Activated naive CD8-positive, alpha-beta T cell (primary cell): Measurements from ENCODE around the gene PASD1.
"Not testable (repeated sequence)": the region's sequence is repeated elsewhere in the genome, so short reads cannot be mapped to it uniquely, and the experiment has no call there.

Source experiments
- H3K27ac Mint-ChIP-seq: one replicate; pipeline ENCODE4 v1.8.0; 2021; ENCODE audit warnings: mixed read lengths
- H3K27me3 Mint-ChIP-seq: one replicate; pipeline ENCODE4 v1.8.0; 2021; ENCODE audit warnings: mixed read lengths
- H3K36me3 Mint-ChIP-seq: one replicate; pipeline ENCODE4 v1.8.0; 2021; ENCODE audit warnings: mixed read lengths
- H3K4me1 Mint-ChIP-seq: one replicate; pipeline ENCODE4 v1.8.0; 2021; ENCODE audit warnings: low read depth, mixed read lengths
- H3K4me3 Mint-ChIP-seq: one replicate; pipeline ENCODE4 v1.8.0; 2021; ENCODE audit warnings: mild to moderate bottlenecking, mixed read lengths
- H3K9me3 Mint-ChIP-seq: one replicate; pipeline ENCODE4 v1.8.0; 2021; ENCODE audit warnings: low read depth, mixed read lengths

PASD1 gene, protein sequence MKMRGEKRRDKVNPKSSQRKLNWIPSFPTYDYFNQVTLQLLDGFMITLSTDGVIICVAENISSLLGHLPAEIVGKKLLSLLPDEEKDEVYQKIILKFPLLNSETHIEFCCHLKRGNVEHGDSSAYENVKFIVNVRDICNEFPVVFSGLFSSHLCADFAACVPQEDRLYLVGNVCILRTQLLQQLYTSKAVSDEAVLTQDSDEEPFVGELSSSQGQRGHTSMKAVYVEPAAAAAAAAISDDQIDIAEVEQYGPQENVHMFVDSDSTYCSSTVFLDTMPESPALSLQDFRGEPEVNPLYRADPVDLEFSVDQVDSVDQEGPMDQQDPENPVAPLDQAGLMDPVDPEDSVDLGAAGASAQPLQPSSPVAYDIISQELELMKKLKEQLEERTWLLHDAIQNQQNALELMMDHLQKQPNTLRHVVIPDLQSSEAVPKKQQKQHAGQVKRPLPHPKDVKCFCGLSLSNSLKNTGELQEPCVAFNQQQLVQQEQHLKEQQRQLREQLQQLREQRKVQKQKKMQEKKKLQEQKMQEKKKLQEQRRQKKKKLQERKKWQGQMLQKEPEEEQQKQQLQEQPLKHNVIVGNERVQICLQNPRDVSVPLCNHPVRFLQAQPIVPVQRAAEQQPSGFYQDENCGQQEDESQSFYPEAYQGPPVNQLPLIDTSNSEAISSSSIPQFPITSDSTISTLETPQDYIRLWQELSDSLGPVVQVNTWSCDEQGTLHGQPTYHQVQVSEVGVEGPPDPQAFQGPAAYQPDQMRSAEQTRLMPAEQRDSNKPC

DNA sequence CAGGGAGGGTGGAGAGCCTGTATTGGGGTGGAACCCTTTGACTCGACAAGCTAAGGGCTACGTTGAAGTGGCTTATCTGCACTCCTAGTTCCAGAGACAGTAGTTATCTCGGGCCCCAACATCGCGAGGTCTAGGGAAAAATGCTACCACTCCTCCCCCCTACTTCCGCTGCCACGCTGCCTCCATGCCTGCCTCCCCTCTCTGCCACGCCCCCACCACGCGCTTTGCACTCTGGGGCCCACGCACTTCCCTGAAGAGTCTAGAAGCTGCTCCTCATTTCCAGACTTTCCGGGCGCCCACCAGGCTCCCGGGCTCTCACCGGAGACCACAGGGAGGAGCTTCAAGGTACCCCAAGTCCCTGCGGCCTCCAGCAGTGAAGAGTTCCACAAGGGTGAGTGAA, at the start of gene PASD1:
Gene PASD1, plus strand, starts transcription at position 227 of the 400 bp plus-strand sequence. CDS start 37,879 bp downstream, outside the sequence.
- Mint-ChIP-seq H3K4me3 (no peak within 1 kb of the TSS), H3K36me3 (no peaks in the 10 kb centered on the region), H3K9me3 (no peaks in the 10 kb centered on the region), H3K4me1 (no peaks in the 10 kb centered on the region), H3K27me3 (no peaks in the 10 kb centered on the region), H3K27ac (no peak within 1 kb of the TSS)

DNA sequence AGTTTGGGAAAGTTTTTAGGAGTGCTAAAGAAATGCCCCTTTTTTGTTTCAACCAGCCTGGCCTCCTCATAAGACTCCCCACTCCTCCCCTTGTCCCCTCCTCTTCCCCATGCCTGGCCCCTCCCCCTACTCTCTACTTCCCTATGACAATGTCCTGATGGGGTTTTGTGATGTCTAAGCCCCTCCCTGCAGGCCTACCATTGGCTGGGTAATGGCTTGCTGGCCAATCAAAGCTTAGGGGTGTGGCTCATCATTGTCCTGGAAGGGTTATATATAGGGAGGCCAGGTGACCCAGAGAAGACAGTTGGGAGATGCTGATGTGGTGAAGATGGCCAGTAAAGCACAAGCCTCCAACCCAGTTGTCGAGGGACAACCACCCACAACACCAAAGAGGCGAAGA, 48.2 kb upstream of the PASD1 start:
- H3K4me1 Mint-ChIP-seq: no peaks in the 10 kb centered on the region
- no peaks in the 10 kb centered on the region for H3K36me3 Mint-ChIP-seq
- H3K27ac Mint-ChIP-seq: no peak overlapping the region
- peaks cover 4% of the 10 kb centered on the region for H3K27me3 Mint-ChIP-seq
- no peak overlapping the region for H3K4me3 Mint-ChIP-seq
- H3K9me3 Mint-ChIP-seq: no peaks in the 10 kb centered on the region

DNA sequence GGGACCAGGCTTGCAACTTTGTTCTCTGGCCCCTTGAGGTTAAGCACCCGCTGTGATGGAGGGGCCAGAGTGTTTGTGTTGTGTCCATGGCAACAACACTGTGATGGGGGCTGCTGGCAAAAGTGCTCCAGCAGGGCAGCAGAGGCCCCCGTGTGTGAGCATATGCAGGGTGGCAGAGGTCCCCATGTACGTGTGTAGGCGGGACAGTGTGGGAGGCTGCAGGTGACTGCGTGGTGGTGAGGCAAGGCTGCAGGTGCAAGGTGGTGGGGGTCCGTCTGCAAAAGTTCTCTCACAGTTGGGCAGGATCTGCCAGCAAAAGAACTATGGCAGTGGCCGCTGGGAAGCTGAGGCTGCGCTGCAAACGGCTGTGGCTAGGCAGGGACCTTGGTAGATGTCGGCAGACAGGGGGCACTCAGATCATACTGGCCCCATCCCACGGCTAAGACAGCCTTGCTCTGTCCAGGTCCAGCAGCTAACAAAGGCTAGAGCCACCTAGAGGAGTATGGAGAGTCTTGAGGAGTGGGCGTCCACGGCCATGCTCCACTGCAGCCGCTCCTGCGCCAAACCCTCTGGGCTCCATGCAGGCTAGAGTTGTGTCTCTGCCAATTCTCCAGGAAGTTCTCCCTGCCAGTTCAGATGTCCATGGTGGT, 46.8 kb upstream of the PASD1 start:
- peaks cover 4% of the 10 kb centered on the region for H3K27me3 Mint-ChIP-seq
- no peaks in the 10 kb centered on the region for H3K4me1 Mint-ChIP-seq
- no peaks in the 10 kb centered on the region for H3K36me3 Mint-ChIP-seq
- no peak overlapping the region for H3K4me3 Mint-ChIP-seq
- H3K27ac Mint-ChIP-seq: no peak overlapping the region
- H3K9me3 Mint-ChIP-seq: no peaks in the 10 kb centered on the region

DNA sequence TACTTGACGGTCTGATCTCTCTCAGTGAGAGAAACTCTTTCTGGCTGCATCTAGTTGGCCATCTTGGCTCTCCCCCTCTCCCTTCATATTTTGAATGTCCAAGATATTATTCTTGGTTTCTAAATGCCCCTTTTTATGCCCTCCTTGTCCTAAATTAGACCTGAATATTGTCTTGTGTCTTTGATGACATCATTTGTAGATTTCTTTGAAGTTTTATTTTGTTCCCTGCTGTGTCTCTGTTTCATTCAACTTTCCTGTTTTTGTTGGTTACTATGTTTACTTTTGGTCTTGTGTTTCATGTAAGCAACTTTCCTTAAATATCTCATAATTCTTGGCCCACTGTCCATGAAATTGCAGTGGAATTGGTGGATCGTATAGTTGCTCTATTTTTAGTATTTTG, 46.1 kb upstream of the PASD1 start:
- Mint-ChIP-seq H3K9me3 (no peaks in the 10 kb centered on the region), H3K4me1 (no peaks in the 10 kb centered on the region), H3K27ac (no peak overlapping the region), H3K4me3 (no peak overlapping the region), H3K27me3 (peaks cover 4% of the 10 kb centered on the region), H3K36me3 (no peaks in the 10 kb centered on the region)

DNA sequence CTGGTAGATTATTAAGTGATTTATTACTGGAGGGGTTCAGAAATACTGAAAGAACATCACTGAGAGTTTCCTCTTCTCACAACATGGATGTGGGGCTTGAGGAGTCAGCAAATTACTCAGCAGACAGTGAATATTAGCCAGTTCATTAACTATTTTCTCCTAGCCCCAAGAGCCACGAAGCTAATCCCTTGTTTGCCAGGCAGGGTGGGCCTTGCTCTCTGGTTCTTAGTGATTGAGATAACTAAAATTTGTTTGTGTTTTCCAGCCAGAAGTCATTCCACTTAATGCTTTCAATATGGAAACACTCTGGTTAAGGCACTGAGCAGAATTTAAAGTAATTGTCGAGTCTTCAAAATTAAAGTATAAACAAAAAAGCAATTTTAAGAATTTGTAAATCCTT, 40.1 kb upstream of the PASD1 start:
- H3K27me3 Mint-ChIP-seq: no peaks in the 10 kb centered on the region
- no peaks in the 10 kb centered on the region for H3K9me3 Mint-ChIP-seq
- H3K27ac Mint-ChIP-seq: no peak overlapping the region
- no peaks in the 10 kb centered on the region for H3K4me1 Mint-ChIP-seq
- H3K4me3 Mint-ChIP-seq: no peak overlapping the region
- H3K36me3 Mint-ChIP-seq: no peaks in the 10 kb centered on the region

DNA sequence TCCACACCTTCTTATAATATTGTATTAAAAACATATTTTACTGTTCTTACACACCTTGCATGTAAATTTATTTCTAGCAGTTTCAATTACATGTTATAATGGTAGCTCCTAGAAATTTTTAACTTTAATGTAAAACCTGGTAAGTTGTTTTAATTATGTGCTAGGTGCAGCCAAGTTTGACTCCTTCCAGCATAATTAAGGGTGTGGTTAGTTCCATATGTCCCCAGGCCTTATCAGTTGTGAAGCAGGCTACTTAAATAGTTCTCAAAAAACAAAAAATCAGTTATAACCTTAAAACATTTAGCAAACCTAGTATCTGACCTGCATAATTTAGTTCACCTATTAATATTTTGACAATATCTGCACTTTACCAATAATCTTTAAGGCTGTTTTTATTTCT, 26.9 kb upstream of the PASD1 start:
- no peak overlapping the region for H3K4me3 Mint-ChIP-seq
- no peak overlapping the region for H3K27ac Mint-ChIP-seq
- no peaks in the 10 kb centered on the region for H3K36me3 Mint-ChIP-seq
- peaks cover 3% of the 10 kb centered on the region for H3K27me3 Mint-ChIP-seq
- H3K4me1 Mint-ChIP-seq: no peaks in the 10 kb centered on the region
- no peaks in the 10 kb centered on the region for H3K9me3 Mint-ChIP-seq

DNA sequence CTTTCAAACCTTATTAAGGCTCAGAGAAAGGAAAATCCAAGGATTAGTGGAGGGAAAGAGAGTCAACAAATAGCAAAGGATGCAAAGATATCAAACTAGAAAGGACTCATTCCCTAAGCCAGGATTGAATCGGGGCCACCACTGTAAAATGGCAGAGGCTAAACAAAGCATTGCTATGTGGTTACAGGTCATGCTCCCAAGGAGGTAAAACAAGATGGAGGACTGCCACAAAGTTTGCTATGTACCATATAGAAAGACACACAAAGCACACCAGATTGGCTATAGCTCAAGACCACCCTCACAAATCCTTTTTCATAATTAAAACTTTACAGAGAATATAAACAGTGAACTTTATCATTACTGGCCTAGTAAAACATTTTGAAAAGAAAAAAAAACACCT, 25.9 kb upstream of the PASD1 start:
- Mint-ChIP-seq H3K4me3 (no peak overlapping the region), H3K4me1 (no peaks in the 10 kb centered on the region), H3K36me3 (no peaks in the 10 kb centered on the region), H3K9me3 (no peaks in the 10 kb centered on the region), H3K27me3 (peaks cover 2% of the 10 kb centered on the region), H3K27ac (no peak overlapping the region)

DNA sequence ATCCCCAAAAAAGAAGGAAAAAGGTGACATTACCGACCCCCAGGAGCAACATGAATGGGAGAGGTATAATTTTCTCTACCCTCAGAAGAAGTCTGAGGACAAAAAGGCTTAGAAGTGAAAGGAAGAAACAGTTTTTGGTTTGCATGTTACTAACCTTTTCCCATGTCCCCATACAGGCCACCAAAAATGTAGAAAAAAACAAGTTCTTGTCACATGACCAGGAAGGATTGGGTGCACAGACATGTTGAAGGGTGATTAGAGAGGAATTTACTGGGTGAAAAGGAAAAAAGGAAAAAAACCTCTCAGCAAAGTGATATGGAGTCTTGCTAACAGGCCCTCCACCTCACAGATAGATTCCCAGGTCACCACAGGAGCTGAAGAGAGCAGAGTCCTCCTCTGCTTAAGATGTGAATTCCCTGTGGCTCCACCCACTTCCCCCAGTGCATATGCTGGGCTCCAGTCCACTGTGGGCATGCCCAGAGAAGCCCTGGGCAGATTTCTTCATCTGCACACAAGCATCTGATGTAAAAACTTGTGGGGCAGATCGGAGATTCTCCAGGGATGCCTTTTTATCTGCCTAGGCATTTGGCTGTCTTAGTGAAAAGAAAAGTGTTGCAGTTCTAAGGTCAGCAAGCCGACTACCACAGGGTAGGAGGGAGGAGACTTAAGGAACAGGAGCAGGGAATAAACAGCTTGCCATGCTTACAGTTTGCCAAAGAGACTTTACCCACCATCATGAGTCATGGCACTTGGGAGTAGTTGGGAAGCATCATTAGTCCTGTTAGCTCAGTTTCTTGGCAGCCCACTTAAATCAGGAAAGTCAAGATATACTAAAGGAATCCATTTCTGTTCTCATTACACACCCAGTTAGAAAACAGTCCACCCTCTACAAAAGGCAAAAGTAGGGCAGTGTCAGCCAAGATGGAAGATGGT, 25.0 kb upstream of the PASD1 start:
- H3K27me3 Mint-ChIP-seq: no peaks in the 10 kb centered on the region
- no peaks in the 10 kb centered on the region for H3K4me1 Mint-ChIP-seq
- no peak overlapping the region for H3K4me3 Mint-ChIP-seq
- no peak overlapping the region for H3K27ac Mint-ChIP-seq
- no peaks in the 10 kb centered on the region for H3K36me3 Mint-ChIP-seq
- H3K9me3 Mint-ChIP-seq: no peaks in the 10 kb centered on the region

DNA sequence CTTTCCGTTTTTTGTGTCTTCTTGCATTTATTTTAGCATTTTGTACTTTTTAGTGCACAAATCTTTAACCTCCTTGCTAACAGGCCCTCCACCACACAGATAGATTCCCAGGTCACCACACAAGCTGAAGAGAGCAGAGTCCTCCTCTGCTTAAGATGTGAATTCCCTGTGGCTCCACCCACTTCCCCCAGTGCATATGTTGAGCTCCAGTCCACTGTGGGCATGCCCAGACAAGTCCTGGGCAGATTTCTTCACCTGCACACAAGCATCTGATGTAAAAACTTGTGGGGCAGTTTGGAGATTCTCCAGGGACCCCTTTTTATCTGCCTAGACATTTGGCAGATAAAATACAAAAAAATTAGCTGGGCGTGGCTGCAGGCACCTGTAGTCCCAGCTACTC, 19.8 kb upstream of the PASD1 start:
- Mint-ChIP-seq H3K27me3 (no peaks in the 10 kb centered on the region), H3K4me1 (no peaks in the 10 kb centered on the region), H3K4me3 (no peak overlapping the region), H3K9me3 (no peaks in the 10 kb centered on the region), H3K36me3 (no peaks in the 10 kb centered on the region), H3K27ac (no peak overlapping the region)

DNA sequence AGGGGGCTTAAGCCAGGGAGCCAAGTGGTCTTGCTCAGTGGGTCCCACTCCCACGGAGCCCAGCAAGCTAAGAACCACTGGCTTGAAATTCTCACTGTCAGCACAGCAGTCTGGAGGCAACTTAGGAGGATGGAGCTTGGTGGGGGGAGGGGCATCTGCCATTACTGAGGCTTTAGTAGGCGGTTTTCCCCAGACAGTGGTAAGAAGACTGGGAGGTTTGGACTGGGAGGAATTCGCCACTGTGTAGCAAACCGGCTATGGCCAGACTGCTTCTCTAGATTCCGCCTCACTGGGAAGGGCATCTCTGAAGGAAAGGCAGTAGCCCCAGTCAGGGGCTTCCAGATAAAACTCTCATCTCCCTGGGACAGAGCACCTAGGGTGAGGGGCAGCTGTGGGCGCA, 17.2 kb upstream of the PASD1 start:
- not testable (repeated sequence) for H3K9me3 Mint-ChIP-seq, H3K4me3 Mint-ChIP-seq, H3K27me3 Mint-ChIP-seq, H3K27ac Mint-ChIP-seq, H3K4me1 Mint-ChIP-seq, H3K36me3 Mint-ChIP-seq

DNA sequence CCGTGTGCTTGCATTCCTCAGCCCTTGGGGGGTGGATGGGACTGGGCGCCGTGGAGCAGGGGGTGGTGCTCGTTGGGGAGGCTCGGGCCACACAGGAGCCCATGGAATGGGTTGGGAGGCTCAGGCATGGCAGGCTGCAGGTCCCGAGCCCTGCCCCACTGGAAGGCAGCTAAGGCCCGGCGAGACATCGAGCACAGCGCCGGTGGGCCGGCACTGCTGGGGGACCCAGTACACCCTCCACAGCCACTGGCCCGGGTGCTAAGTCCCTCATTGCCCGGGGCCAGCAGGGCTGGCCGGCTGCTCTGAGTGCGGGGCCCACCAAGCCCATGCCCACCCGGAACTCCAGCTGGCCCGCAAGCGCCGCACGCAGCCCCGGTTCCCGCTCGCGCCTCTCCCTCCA, 12.3 kb upstream of the PASD1 start:
- H3K36me3 Mint-ChIP-seq, H3K27me3 Mint-ChIP-seq, H3K4me1 Mint-ChIP-seq, H3K9me3 Mint-ChIP-seq, H3K27ac Mint-ChIP-seq, H3K4me3 Mint-ChIP-seq: not testable (repeated sequence)

DNA sequence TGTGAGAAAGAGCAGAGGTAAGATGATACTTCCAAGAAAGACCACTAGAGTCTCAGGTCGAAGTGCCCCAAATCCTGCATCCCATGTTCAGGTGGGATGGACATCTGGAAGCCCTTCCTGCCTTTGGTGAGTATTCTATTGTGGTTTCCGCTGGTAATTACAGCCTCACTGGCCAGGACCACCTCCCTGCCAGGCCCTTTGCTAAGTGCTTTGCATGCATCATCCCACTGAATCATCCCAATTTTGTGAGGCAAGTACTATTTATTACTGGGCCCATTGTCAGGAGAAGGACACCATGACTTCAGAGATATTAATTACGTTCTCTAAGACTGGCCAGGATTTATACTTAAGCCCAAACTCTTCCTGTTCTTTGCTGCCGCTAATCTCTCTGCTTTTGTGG, 10.7 kb upstream of the PASD1 start:
- peaks cover 1% of the 10 kb centered on the region for H3K27me3 Mint-ChIP-seq
- no peaks in the 10 kb centered on the region for H3K9me3 Mint-ChIP-seq
- H3K4me1 Mint-ChIP-seq: no peaks in the 10 kb centered on the region
- H3K27ac Mint-ChIP-seq: no peak overlapping the region
- no peak overlapping the region for H3K4me3 Mint-ChIP-seq
- no peaks in the 10 kb centered on the region for H3K36me3 Mint-ChIP-seq

DNA sequence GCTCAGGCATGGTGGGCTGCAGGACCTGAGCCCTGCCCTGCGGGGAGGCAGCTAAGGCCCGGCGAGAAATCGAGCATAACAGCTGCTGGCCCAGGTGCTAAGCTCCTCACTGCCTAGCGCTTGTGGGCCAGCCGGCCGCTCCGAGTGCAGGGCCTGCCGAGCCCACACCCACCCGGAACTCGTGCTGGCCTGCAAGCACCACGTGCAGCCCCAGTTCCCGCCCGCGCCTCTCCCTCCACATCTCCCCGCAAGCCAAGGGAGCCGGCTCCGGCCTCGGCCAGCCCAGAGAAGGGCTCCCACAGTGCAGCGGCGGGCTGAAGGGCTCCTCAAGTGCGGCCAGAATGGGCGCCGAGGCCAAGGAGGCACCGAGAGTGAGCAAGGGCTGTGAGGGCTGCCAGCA, 8.2 kb upstream of the PASD1 start:
- not testable (repeated sequence) for H3K4me3 Mint-ChIP-seq, H3K36me3 Mint-ChIP-seq, H3K27me3 Mint-ChIP-seq, H3K27ac Mint-ChIP-seq, H3K9me3 Mint-ChIP-seq, H3K4me1 Mint-ChIP-seq

DNA sequence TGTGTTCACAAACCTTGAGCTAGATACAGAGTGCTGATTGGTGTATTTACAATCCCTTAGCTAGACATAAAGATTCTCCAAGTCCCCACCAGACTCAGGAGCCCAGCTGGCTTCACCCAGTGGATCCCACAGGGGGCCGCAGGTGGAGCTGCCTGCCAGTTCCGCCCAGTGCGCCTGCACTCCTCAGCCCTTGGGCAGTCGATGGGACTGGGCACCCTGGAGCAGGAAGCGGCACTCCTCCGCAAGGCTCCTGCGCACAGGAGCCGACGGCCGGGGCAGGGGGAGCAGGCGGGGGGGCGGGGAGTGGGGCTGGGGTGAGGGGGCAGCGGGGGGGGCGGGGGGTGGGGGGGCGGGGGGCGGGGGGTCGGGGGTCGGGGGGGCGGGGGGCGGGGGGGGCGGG, 990 bp upstream of the PASD1 start:
- H3K4me3 Mint-ChIP-seq, H3K27me3 Mint-ChIP-seq, H3K4me1 Mint-ChIP-seq: not testable (repeated sequence)

DNA sequence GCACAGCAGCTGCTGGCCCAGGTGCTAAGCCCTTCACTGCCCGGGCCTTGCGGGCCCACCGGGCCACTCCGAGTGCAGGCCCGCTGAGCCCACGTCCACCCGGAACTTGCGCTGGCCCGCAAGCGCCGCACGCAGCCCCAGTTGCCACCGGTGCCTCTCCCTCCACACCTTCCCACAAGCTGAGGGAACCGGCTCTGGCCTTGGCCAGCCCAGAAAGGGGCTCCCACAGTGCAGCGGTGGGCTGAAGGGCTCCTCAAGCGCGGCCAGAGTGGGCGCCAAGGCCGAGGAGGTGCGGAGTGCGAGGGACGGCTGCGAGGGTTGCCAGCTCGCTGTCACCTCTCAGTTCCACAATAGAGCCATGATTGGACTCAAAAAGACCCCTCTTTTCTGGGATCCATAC, 472 bp upstream of the PASD1 start:
- not testable (repeated sequence) for H3K4me3 Mint-ChIP-seq, H3K9me3 Mint-ChIP-seq, H3K27ac Mint-ChIP-seq, H3K27me3 Mint-ChIP-seq, H3K4me1 Mint-ChIP-seq, H3K36me3 Mint-ChIP-seq

More for the DNA sequence above, 990 bp upstream of the PASD1 start:
- not testable (repeated sequence) for H3K27ac Mint-ChIP-seq, H3K36me3 Mint-ChIP-seq, H3K9me3 Mint-ChIP-seq
